Endothelial cell of umbilical vein (primary cell): ENCODE measurements around the gene PPP1R9A. TPM values are rescaled to one million over a fixed set of nuclear protein-coding genes. Genes with fewer than 3 reads are reported as not detected.

Experiments used
- BruUV-seq: library from RNA; stranded (reverse); fragments of 400-500 nt; replicated peaks from 2 replicates; lab custom pipeline; 2021; lab: Mats Ljungman, UMichigan
- CTCF ChIA-PET: fragments of 300-600, 350-600 bp; sonication (Branson Sonifier 250); formaldehyde crosslinking; loops from one replicate; lab custom pipeline; 2021; ENCODE audit warnings: antibody characterized with exemption, inconsistent platforms; lab: Charles Lee
- POLR2A ChIA-PET: fragments of 300-600, 350-600 bp; sonication (Branson Sonifier 250); formaldehyde crosslinking; loops from one replicate; lab custom pipeline; 2021; ENCODE audit warnings: antibody characterized with exemption, inconsistent platforms; lab: Charles Lee
- DNase-seq: peaks from one replicate; pipeline ENCODE4 v3.0.0-alpha.2; 2011; ENCODE audit warnings: low read depth, low spot score
- FAIRE-seq: peaks from 2 replicates; lab custom pipeline; 2011; peaks lifted over from hg19 to GRCh38; lab: Jason Lieb, UNC
- H2AFZ ChIP-seq: 2 replicates; pipeline ENCODE4 v1.6.0; 2012; ENCODE audit warnings: low read depth, low read length, control low read depth, inconsistent platforms
- H3K27ac ChIP-seq: 2 replicates; pipeline ENCODE4 v1.5.1; 2011; ENCODE audit warnings: low read depth, mild to moderate bottlenecking, control low read depth, low read length, moderate library complexity; ENCODE audit not compliant: insufficient read depth
- H3K27me3 ChIP-seq, 2 experiments: 2 replicates each; pipeline versions ENCODE4 v1.6.0 to v1.6.1; 2011; ENCODE audit warnings: low read length in 2 of 2, mixed read lengths in 1 of 2; ENCODE audit not compliant: control insufficient read depth in 2 of 2, insufficient read depth in 2 of 2
- H3K36me3 ChIP-seq, 2 experiments: 2 replicates in 1 of 2; 3 replicates in 1 of 2; pipeline ENCODE4 v1.5.1; 2011; ENCODE audit warnings: low read length in 2 of 2, mild to moderate bottlenecking in 1 of 2, moderate library complexity in 1 of 2; ENCODE audit not compliant: control insufficient read depth in 2 of 2, insufficient read depth in 2 of 2; ENCODE audit errors: extremely low read depth in 1 of 2
- H3K4me1 ChIP-seq: 3 replicates; pipeline ENCODE4 v1.5.1; 2011; ENCODE audit warnings: mild to moderate bottlenecking, low read length; ENCODE audit not compliant: control insufficient read depth, insufficient read depth; ENCODE audit errors: extremely low read depth
- H3K4me2 ChIP-seq: 2 replicates; pipeline ENCODE4 v1.6.1; 2011; ENCODE audit warnings: low read length, control low read depth, mixed read lengths; ENCODE audit not compliant: insufficient read depth
- H3K4me3 ChIP-seq, 3 experiments: fragments of 200-600 bp in 1 of 3; sonication (generic), shearing (Covaris generic) in 1 of 3; replicated peaks in 1 of 3; 2 replicates each; pipeline ENCODE4 v1.5.1; 2011 to 2016; ENCODE audit warnings: control low read depth in 3 of 3, low read length in 3 of 3, mild to moderate bottlenecking in 2 of 3, inconsistent platforms in 1 of 3, low read depth in 1 of 3, moderate library complexity in 1 of 3; ENCODE audit not compliant: insufficient read depth in 1 of 3
- H3K79me2 ChIP-seq: 2 replicates; pipeline ENCODE4 v1.6.0; 2012; ENCODE audit warnings: low read length, inconsistent platforms; ENCODE audit not compliant: control insufficient read depth, insufficient read depth
- H3K9ac ChIP-seq: replicated peaks from 2 replicates; pipeline ENCODE3; 2011; ENCODE audit warnings: low read length, control low read depth; ENCODE audit not compliant: insufficient read depth; ENCODE audit errors: extremely low read depth
- H3K9me1 ChIP-seq: replicated peaks from 3 replicates; pipeline ENCODE4 v1.6.0; 2011; ENCODE audit warnings: mild to moderate bottlenecking, low read length; ENCODE audit not compliant: control insufficient read depth, insufficient read depth; ENCODE audit errors: extremely low read depth
- H3K9me3 ChIP-seq: replicated peaks from 2 replicates; pipeline ENCODE4 v1.5.1; 2012; ENCODE audit warnings: low read length, inconsistent platforms; ENCODE audit not compliant: control insufficient read depth, insufficient read depth
- H4K20me1 ChIP-seq: replicated peaks from 2 replicates; pipeline ENCODE3; 2011; ENCODE audit warnings: mild to moderate bottlenecking, low read length; ENCODE audit not compliant: control insufficient read depth, insufficient read depth; ENCODE audit errors: extremely low read depth
- CTCF ChIP-seq, 2 donors: IDR thresholded peaks; 1 replicate in 1 of 2; 2 replicates in 1 of 2; pipeline ENCODE4 v1.5.1; 2011; ENCODE audit warnings: low read length in 2 of 2, mild to moderate bottlenecking in 2 of 2, moderate library complexity in 2 of 2, control low read depth in 1 of 2, inconsistent platforms in 1 of 2, low read depth in 1 of 2; ENCODE audit not compliant: insufficient read depth in 1 of 2; ENCODE audit errors: extremely low read depth in 1 of 2
- EZH2 ChIP-seq: IDR thresholded peaks from 2 replicates; pipeline ENCODE4 v1.6.1; 2012; ENCODE audit warnings: borderline replicate concordance, low read depth, mild to moderate bottlenecking, moderate library complexity, low read length, inconsistent platforms; ENCODE audit not compliant: severe bottlenecking
- FOS ChIP-seq: IDR thresholded peaks from 2 replicates; pipeline ENCODE4 v1.6.1; 2011; ENCODE audit warnings: mild to moderate bottlenecking, low read length, moderate library complexity, borderline replicate concordance; ENCODE audit not compliant: insufficient read depth
- GATA2 ChIP-seq: IDR thresholded peaks from 2 replicates; pipeline ENCODE4 v1.7.0; 2011; ENCODE audit warnings: low read depth, mild to moderate bottlenecking, moderate library complexity, mixed read lengths, low read length; ENCODE audit not compliant: insufficient read length, insufficient read depth
- JUN ChIP-seq: IDR thresholded peaks from 2 replicates; pipeline ENCODE4 v1.6.1; 2011; ENCODE audit warnings: borderline replicate concordance, low read depth; ENCODE audit not compliant: insufficient read length, insufficient read depth
- MAX ChIP-seq: IDR thresholded peaks from 2 replicates; pipeline ENCODE4 v1.6.1; 2011; ENCODE audit not compliant: insufficient read depth, insufficient read length
- MYC ChIP-seq: IDR thresholded peaks from one replicate; pipeline ENCODE4 v1.6.1; 2011; ENCODE audit warnings: mild to moderate bottlenecking, low read depth, low read length
- POLR2A ChIP-seq: IDR thresholded peaks from 2 replicates; pipeline ENCODE4 v1.6.1; 2012; ENCODE audit warnings: low read depth, mild to moderate bottlenecking, control low read depth, low read length
- POLR2AphosphoS5 ChIP-seq: IDR thresholded peaks from 2 replicates; pipeline ENCODE4 v1.6.1; 2012; ENCODE audit warnings: low read depth, mild to moderate bottlenecking, control low read depth, low read length, moderate library complexity; ENCODE audit not compliant: insufficient read depth
- dilution Hi-C: fragments of 300-500 bp; cut with MboI; formaldehyde crosslinking; loops from one replicate; pipeline ENCODE4 v1.15.0; 2019; ENCODE audit warnings: low sequenced_read_pairs; ENCODE audit not compliant: extremely low pct_ligation_motif_present
- intact Hi-C: fragments of 100-400 bp; cut with micrococcal nuclease; formaldehyde crosslinking; loops from one replicate; pipeline ENCODE4 v1.10.0; 2022
- polyA plus RNA-seq, 4 experiments: library from polyadenylated mRNA; depleted of rRNA in 3 of 4; stranded (reverse) in 3 of 4; unstranded in 1 of 4; fragments of >200 nt; gene quantifications; 2 replicates each; pipeline versions ENCODE4 v1.2.1 to v1.2.3, GENCODE V29; 2011 to 2012; ENCODE audit warnings: missing spikeins in 1 of 4
- total RNA-seq: library from RNA; stranded (reverse); gene quantifications from 2 replicates; pipeline ENCODE4 v1.2.3, GENCODE V29; 2021

The PPP1R9A gene
- total and polyA plus RNA-seq, 2 donors (not counting 3 experiments of a cell fraction or from before 2014, with no cell fraction given): 0.50 to 3.0 TPM

DNA sequence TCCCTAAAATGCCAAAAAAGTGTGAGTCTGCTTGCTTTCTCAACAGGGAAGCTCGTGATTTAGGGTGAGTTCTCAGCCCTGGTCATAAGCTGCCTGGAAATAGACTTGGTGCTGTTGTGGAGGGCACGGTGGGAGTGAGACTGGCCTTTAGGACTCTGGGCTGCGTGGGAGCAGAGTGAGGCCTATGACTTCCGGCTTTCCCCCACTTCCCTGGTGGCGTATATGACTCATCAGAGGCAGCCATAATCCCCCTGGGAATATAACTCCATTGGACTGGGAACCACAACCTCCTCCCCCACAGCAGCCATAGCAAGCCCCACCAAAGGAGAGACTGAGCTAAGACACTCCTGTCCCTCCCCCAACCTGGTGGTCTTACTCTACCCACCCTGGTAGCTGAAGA is 321.9 kb downstream of the PPP1R9A start:
- FAIRE-seq: no peak

GRCh38 chr7:95238252-95238943 is 331.0 kb downstream of the PPP1R9A start:
- no TSS peak for BruUV-seq
- no peaks in the 10 kb centered on the region for H3K9me1 ChIP-seq

More for the DNA sequence above, 321.9 kb downstream of the PPP1R9A start:
- no peak overlapping the region for H3K4me3 ChIP-seq
- H3K79me2 ChIP-seq: no peaks in the 10 kb centered on the region
- no peaks in the 10 kb centered on the region for H3K9me1 ChIP-seq
- no peak for TF ChIP-seq MAX
- TF ChIP-seq JUN: no peak
- TF ChIP-seq FOS: no peak
- TF ChIP-seq POLR2A: no peak
- TF ChIP-seq GATA2: no peak
- TF ChIP-seq POLR2AphosphoS5: no peak
- H3K36me3 ChIP-seq: no peaks in the 10 kb centered on the region
- no peak for DNase-seq
- intact Hi-C loops: no loop called here
- no peak overlapping the region for H3K4me2 ChIP-seq
- H3K9ac ChIP-seq: no peak overlapping the region
- H3K9me3 ChIP-seq: no peaks in the 10 kb centered on the region
- CTCF ChIA-PET: interaction anchor here (1.2 kb wide), 1 partner anchor 18 kb away, joined by 4 read pairs; no protein-coding TSS in a partner anchor
- H2AFZ ChIP-seq: no peak overlapping the region
- BruUV-seq: no TSS peak
- H3K27me3 ChIP-seq: no peaks in the 10 kb centered on the region
- no peak overlapping the region for H3K27ac ChIP-seq
- H4K20me1 ChIP-seq: no peaks in the 10 kb centered on the region
- no peaks in the 10 kb centered on the region for H3K4me1 ChIP-seq
- dilution Hi-C loops: no loop called here
- POLR2A ChIA-PET: no interaction called here

More at GRCh38 chr7:95238252-95238943, 331.0 kb downstream of the PPP1R9A start:
- Histone ChIP-seq H3K27ac (no peak overlapping the region), H4K20me1 (no peaks in the 10 kb centered on the region), H3K9ac (no peak overlapping the region), H3K4me3 (no peak overlapping the region), H3K9me3 (no peaks in the 10 kb centered on the region), H3K4me1 (no peaks in the 10 kb centered on the region), H3K27me3 (no peaks in the 10 kb centered on the region), H2AFZ (no peak overlapping the region), H3K4me2 (no peak overlapping the region), H3K36me3 (no peaks in the 10 kb centered on the region), H3K79me2 (no peaks in the 10 kb centered on the region)
- no peak for FAIRE-seq
- no peak for DNase-seq
- intact Hi-C loops: no loop called here
- TF ChIP-seq JUN (no peak), GATA2 (no peak), POLR2AphosphoS5 (no peak), MYC (no peak), MAX (no peak), POLR2A (no peak), CTCF (IDR thresholded peaks at IDR 0.05; ENCODE audit: extremely low read depth in 1 of 2, insufficient read depth in 1 of 2, low read depth in 1 of 2, low read length in 2 of 2) (no peak), EZH2 (no peak), FOS (no peak)
- ChIA-PET POLR2A (no interaction called here), CTCF (interaction anchor here (1.3 to 1.4 kb wide), 2 partner anchors 8 to 789 kb away, joined by 6 to 12 read pairs; no protein-coding TSS in a partner anchor)
- dilution Hi-C loops: no loop called here
